HG03095 (cell line): ENCODE measurements around the gene TENT5C.

Experiments used
- ATAC-seq: cut with Tn5 transposase; IDR thresholded peaks from one replicate; pipeline ENCODE4 v1.9.1; 2021; ENCODE audit warnings: moderate library complexity; ENCODE audit not compliant: unreplicated experiment

Gene TENT5C

DNA sequence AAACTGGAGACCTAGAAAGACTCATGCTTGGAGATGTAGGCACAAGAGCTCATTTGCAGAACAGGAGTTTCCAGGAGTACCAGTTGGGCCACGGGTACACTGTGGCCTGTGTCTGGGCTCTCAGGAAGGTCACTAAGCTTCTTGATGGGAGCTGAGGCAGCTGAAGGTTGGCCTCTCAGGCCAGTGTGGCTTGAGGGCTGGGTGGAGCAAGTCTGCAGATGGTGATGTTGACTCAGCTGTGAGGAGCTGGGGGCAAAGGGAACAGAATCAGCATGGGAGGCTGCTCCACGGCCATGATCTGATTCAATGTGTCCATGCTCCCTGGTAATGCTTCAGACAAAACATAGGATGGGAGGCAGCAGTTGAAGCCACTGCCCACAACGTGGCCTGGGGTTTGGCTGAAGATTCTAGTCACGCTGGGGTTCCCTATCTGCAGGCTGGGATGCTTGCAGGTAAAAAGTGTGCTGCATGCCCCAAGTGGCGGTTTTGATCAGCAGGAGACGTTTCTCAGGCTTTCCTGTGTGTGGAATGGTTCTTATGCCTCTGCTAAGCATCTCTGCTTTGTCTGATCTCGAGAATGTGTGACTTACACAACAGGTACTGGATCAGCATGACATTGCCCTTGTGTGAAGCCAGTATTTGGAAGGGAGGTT lies 15.4 kb upstream of the TENT5C start:
- ATAC-seq: no peak

DNA sequence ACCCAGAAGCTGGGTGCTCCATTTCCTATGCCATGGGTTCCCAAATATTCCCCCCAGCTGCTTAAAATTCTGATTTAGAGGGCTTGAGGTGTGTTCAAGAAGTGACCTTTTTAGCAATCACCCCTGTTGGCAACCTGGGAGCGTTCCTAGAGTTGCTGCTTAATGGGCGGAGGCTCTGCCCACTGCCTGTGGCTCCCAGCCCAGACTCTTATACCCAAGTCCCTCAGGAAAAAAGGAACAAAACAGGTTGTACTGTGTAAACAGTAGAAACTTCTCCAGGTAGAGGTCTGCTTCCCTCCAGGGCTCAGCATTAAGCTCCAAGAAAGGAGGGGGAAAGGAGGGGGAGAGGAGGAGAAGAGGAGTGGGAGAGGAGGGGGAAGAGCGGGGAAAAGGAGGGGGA lies 14.6 kb upstream of the TENT5C start:
- ATAC-seq: no peak

DNA sequence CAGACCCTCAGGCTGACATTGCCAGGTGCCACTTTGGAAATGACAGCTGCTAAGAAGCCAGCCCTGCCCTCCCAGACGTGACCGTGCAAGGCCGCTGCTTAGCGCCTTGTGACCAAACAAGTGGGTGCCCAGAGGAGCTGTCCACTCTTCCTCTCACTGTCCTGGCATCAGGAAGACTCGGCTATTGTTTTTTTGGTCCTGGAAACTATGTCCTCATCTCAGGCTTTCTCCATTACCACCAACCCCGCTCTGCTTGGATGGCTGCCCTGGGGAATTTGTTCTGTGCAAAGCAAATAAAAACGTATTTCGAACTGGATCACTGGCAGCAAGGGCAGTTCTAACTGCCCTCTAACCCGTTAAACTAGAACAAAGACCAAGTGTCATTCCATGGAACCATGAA lies 13.7 kb upstream of the TENT5C start:
- no peak for ATAC-seq

DNA sequence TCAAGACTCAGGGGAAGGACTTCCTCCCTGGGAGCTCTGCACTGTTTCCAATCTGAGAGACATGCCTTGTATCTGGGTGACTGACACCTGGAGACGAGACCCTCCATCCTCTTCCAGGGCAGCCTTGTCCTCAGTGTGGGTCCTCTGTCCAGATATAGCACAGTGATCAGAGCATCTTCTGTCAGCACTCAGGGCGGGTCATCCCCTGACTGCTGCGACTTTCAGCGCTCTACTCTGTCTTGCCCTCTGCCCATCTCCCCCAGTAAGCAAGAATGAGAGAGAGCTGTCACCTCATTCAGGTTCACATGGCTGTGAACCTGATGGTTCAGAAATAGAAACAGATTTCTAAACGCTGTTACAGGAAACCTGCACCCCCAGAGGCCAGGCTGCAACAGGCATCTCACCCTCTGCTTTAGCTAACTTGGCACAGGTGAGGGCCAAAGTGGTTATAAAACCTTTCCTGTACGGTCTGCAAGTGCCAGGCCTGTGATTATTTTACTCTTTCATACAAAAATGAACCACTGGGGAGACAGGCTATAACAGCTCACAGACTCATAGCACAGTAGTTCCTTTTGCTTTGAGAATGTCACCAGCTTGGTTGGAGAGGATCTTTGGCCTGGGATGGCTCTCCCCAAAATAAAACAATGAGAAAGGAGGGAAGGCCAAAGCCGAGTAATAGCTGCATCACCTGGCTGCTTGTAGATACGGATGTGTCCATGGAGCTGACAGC lies 11.4 kb upstream of the TENT5C start:
- no peak for ATAC-seq

DNA sequence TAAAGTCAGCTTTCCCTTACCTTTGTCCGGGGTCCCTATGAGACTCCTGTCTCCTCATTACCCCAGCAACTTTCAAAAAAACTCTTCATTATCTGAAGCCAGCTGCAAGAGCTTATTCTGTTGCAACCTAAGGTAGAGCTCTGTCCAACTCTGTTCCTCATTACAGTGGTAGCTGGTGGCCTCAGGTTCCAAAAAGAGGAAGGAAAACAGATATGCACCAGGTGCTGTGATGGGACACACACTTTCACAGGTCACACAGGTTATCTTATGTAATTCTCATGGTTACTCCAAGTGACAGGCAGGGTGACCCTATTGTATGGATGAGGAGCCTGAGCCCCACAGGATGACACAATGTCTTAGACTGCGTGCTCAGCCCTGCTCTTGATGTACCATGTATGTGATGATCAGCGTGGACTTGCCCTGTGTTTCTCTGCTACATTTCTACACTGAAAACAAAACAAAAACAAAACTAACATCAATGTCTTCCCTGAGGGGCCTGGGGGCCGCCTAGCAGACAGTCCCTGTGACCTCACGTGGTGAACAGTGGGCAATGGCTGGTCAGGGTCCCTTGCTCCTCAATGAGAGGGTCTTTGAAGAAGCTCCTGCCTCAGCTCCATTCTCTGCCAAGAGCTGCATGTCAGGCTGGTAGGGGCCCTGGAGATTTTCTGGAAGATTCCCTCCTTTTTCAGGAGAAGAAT lies 9.7 kb upstream of the TENT5C start:
- ATAC-seq: no peak

DNA sequence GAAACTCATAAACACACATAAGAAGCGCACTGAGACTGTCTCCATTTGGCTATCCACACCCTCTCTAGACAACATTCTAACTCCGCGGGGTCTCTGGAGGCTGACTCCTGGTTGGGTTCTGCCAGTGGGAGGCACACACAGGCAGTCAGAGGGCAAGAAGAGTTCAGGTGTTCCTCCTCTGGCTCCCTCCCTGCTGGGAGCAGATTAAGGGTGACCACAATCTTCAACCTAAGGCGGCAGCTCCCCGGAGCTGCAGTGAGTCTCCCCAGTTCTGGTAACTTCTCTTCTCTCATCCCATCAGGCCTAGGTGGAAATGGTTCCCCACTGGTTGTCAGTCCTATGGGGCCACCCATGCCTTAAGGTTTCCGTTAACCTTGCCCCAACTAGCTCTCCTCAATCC lies 7.4 kb upstream of the TENT5C start:
- no peak for ATAC-seq

DNA sequence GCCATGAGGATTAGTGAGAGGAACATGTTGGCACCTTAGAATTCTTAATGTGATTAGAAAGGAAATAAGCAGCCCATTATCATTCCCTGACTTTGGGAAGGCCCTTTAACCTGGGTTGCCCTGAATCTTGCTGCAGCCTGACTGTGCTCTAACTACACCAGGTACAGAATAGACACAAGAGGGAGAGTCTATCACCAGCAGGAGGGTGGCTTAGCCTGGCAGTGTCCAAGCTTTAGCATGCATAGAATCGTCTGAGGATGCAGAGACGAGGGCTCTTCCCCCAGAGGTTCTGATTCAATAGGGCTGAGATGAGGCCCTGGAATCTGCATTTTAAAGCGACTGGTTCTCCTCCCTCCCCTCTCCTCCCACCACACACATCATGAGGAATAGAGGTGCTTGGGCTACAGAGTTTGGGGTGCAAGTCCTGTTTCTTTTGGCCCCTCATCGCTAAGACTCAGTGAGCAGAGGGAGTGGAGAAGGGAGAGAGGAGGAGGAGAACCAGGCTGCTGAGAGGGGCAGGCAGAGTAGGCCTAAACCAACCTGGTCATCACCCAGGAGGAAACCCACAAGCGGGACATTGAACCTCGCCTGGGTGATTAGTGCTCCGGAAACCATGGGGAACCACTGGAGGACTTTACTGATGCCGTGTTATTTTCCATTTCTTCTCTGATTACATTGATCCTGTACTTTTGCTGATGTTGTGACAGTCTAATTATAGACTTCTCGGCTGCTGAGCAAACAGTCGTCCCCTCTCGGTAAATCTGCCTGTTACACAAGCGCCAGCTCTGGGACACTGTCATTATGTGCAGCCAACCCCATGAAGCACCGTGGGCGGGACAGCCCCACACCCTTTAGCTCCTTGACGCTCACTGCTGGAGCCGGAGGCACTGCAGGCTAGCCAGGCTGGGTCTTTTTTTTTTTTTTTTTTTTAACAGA lies 6.3 kb upstream of the TENT5C start:
- no peak for ATAC-seq

DNA sequence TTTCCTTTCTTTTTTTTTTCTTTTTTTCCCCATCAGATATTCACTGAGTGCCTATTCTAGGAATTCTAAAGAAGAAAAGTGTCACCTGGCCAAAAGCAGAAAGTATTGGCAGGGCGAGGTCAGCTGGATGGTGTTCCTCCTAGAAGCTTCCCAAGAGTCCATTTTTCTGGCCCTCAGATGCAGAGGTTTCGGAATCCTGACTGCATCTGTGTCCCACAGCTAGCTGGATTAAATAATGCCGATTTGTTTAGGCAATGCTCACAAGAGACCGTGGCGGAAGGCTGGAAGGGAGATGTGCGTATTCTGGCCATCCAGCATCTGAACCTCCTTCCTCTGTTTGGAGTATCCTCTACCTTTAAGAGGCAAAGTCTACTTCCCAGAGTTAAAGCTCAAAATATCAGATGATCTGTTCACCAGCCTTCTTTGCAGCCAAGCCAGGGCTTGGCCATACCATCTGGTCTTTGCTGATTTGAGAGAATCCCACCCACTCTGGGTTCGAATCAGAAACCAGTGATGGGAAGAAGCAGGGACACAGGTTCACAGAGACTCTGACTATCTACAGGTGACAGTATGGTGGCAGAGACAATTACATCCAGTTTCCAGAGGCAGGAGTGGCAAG lies 5.4 kb upstream of the TENT5C start:
- ATAC-seq: no peak

DNA sequence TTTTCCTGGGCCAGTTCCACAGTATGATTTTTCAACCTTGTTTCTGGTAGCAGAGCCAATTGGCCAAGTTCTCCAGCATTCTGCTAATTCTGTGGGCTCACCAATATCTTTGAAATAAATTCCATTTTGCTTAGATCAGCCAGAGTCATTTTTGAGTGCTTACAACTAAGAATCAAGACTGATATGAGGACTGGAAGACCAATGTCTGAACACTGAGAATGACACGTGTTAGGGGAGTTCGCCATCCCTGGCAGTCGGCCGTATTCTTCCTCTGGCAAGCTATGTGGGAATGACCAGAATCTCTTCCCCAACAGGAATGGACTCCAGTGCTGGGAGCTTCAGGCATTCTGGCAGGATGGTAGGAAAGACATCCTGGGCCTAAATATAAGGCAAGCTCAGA lies 4.9 kb upstream of the TENT5C start:
- no peak for ATAC-seq

DNA sequence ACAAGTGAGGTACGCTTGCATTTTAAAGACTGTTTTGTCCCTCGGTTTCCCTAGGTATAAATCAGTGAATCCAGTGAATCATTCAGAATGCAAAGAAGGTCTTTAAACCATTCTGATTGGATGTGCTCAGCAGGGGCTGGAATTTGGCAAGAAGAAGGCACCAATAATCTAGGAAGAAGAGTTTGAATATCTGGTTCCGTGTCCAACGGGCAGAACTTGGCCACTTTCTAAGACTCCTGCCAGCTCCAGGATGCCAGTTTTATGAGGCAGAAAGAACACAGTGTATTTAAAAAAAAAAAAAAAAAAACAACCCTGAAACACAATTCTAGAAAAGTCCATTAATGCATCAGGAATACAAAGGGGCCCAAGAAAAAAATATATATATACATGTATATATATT lies 3.0 kb upstream of the TENT5C start:
- no peak for ATAC-seq

DNA sequence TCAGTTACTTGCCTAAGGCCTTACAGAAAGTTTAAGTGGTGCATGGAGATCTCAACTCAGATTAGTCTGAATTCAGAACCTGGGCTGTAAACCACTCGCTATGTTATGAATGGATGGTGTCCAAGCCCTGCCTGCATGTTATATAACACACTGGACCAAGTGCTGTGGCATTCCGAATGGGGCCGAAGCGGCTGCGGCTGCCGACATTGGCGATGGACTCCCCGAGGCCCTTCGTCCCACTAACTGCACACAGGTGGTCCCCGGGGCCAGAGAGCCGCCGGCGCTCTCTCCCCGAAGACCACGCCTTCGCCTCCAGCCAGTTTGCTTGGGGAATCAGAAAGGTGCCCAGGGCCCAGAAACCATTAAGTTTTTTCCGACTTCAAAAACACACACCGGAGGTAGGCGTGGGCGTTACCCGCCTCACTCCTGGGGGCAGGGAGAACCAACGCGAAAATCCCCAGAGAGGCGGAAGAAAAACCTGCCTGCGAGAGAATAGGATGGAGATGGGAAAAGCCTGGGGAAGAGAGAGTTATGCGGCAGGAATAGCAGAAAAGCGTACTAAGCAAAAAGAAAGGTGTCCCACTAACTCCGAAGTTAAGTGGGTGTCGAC lies 579 bp upstream of the TENT5C start:
- ATAC-seq: peak; percentile 23

DNA sequence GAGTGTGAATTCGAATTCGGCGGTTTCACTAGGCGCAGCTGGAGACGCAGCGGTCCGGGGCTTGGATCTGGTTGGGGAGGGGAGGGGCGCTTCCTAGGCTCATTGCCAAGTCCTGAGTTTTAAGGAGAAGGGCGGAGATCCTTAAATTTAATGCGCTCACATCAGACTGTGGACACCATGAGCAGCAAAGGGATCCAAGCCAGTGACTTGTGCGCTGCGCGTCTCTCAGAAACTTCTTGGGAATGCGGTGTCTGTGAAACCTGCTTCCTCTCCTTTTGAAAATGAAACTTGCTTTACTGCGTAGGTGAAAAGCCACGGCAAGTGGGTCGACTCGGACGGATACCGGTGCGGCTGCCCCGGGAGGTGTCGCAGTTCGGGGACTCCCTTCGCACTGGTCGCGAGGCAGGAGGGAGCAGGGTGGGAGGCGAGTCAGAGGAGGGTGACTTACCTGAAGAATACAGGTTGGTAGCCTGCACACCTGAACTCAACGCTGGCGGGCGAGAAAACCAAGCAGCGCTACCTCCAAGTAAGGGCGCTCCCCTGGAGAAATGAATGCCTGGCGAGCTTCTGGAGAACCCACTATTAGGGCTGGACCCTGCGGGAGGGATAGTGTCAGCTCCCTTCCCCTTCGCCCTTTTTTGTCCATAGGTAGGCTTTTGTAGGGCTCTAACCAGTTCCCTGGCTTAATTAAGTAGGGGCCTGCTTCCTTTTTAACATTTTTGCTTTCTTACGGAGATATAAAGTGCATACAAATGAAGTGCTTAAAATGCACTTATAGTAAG lies 992 bp downstream of the TENT5C start:
- ATAC-seq: no peak

DNA sequence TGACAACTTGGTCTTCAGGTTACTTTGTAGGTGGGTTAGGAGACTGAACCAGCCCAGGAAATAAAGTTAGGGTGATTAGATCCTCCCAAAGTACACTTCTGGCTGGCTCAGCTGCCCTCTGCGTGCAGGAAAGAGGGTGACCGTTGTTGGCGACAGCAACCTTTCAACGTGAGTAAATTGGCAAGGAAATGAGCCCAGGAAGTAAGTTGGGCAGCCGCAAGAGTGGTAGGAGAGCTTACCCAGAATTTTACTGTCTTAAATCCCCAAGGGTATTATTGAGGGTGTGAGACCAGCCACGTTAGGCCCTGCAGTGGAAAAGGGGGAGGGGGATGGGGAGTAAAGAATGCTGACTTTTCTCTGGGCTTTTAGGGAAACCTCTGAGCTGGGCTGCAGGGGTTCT lies 1.6 kb downstream of the TENT5C start:
- no peak for ATAC-seq

DNA sequence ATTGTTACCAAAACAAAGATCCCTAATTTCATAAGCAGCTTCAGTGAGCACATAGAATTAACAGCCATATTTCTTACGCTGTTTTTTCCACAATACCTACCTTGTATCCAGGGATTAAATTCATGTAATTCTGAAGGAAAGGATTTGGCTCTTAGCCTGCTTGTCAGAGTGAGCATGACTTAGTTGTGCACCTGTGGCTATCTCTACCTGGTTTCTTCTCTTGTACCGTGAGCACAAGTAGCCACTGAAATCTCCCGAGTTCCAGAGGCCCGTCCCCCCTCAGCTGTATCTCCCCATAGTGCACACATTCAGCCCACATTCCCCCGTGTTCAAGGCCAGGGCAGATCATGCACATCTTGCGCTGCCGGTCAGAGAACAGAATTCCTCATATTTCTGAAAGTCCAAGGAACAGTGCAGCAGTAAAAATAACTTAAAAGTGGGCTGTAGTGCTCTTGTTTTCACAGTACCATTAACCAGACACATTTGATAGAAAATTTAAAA lies 2.3 kb downstream of the TENT5C start:
- ATAC-seq: no peak

DNA sequence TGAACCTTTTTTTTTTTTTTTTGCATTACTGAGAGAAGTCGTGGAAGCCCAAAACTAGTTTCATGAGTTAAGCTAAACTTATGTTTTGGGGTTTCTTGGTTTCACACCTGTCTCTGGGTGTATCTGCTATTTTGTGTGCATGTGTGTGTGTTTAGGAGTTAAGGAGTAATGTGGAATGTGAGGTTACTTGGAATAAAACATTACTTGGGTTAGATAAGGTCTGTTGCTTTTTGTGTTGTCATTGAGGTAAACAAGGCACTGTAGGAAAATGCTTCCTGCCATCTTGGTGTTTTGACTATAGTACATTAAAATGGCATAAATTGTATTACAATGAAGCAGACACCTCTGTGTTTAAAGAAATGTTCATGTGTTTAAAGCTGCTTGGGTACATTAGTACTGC lies 2.9 kb downstream of the TENT5C start:
- no peak for ATAC-seq

DNA sequence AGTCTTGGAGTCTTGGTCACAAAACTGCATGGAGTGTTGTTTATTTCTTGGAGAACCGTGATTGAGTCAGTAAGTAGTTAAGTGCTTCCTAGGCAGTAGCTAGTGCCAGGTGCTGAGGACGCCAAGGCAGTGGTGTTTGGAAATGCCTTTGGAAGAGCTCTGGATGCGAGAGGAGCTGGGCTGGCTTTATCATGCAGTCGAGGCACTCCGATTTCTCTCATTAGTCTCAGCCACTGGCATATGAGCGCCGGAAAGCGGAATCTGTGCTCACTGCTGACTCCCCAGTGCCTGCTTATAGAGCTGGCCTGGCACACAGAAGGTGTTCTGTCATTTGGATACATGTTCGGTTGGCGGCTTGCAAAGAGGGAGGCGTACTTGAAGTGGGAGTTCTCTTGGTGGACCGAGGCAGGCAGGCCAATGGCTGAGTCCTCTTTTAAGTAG lies 3.6 kb downstream of the TENT5C start:
- no peak for ATAC-seq

DNA sequence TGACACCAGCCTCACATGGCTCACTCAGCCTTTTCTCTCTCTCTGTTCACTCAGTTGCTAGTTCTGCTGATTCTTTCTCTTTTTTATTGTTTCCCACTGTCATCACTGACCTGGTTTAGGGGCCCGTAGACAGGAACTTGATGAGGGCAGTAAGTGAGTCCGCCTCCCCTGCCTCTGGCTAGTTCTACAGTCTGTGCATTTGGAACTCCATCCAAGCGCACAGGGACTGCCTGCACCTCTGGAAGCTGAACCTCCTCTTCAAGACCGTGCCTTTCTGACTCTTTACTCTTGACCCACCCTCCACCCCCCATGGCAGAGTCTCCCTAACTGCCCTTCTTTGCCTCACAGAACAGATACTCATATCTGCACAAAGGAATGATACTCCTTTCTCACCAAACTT lies 4.2 kb downstream of the TENT5C start:
- no peak for ATAC-seq

DNA sequence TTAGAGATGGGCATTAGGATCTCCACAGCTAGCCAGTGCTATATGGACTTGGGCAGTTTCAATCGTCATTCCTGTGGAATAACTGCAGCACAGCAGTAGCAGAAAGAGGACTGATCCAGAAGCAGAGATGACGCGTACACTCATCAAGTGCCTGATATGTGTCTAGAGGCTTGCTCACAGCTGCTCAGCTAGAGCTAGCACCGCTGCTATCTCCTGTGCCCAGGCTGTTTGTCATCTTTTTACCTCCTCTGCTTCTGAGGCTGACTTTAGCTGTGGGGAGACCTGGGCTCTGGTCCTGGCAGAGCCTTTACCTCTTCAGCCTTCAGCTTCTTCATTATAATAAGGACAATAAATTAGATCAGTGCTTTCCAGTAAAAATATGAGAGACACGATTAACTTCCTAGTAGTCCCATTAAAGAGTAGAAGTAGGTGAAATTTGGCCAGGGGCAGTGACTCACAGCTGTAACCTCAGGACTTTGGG lies 5.3 kb downstream of the TENT5C start:
- no peak for ATAC-seq

DNA sequence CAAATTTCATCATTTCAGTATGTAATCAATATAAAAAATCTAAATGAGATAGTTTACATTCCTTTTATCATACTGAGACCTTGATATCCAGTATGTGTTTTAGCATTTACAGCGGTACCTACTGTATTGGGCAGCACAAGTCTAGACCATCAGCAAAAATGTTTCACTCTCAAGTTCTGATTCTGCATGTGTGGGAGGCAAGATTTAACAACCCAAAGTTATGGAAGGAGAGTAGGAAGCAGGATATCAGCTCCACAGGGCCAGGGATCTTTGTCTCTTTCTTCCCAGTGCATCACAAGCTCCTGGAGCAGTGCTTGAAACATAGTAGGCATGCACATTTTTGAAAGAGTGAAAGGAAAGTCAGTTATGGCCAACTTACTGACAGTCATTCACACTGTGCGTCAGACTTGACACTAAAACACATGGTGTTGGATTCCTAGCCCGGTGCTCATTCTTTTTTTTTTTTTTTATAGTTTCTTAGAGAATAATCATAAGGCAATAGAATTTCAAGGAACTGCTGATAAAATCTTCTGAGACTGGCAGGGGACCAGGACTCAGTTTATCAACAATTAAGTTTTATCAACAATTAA lies 6.1 kb downstream of the TENT5C start:
- no peak for ATAC-seq
